Measurements from ENCODE around the gene HEMGN. TPM values are rescaled to one million over a fixed set of nuclear protein-coding genes. Genes with fewer than 3 reads are reported as not detected.

Gene HEMGN
- not detected in 2 replicates for total RNA-seq (2016; rRNA removed; fragmentation: Illumina TruSeq; extraction: Trizol)
- not detected in 2 replicates for total RNA-seq (2016; cell fraction: cytosol; rRNA removed; fragmentation: Illumina TruSeq; extraction: Trizol; ENCODE audit: low read depth)
- total RNA-seq (2016; cell fraction: insoluble cytoplasmic fraction; rRNA removed; fragmentation: Illumina TruSeq; extraction: Trizol): not detected in 2 replicates
- not detected in 2 replicates for total RNA-seq (2016; cell fraction: membrane; rRNA removed; fragmentation: Illumina TruSeq; extraction: Trizol)
- total RNA-seq (2016; cell fraction: nucleus; rRNA removed; fragmentation: Illumina TruSeq; extraction: Trizol): not detected in 2 replicates
- polyA plus RNA-seq (2011; rRNA removed): not detected in 2 replicates
- not detected in 2 replicates for polyA plus RNA-seq (2011; cell fraction: cytosol; rRNA removed)
- not detected in 2 replicates for polyA plus RNA-seq (2011; cell fraction: nucleus; rRNA removed)
- not detected in 2 replicates for polyA plus RNA-seq (2012)
- not detected in 2 replicates for polyA plus RNA-seq (2016; cell fraction: cytosol; fragmentation: Illumina TruSeq; extraction: Trizol; ENCODE audit: low read depth)
- polyA plus RNA-seq (2016; cell fraction: insoluble cytoplasmic fraction; fragmentation: Illumina TruSeq; extraction: Trizol; ENCODE audit: low read depth): not detected in 2 replicates
- not detected in 2 replicates for polyA plus RNA-seq (2016; cell fraction: membrane; fragmentation: Illumina TruSeq; extraction: Trizol; ENCODE audit: low read depth)
- polyA plus RNA-seq (2016; cell fraction: nucleus; fragmentation: Illumina TruSeq; extraction: Trizol; ENCODE audit: insufficient read depth, low read depth): not detected in 2 replicates
- 0.10 TPM in 1 of 2 replicates, not detected in the other for polyA minus RNA-seq (2011; rRNA and poly(A)+ RNA removed; ENCODE audit: low replicate concordance)
- not detected in 2 replicates for polyA minus RNA-seq (2011; cell fraction: cytosol; rRNA and poly(A)+ RNA removed)
- polyA minus RNA-seq (2011; cell fraction: nucleus; rRNA and poly(A)+ RNA removed): not detected in 2 replicates
- Bru-seq, nascent RNA: not detected
- BruChase-seq, experiment 1, labeled RNA remaining after a 6-hour chase: percentile 6 among the genes with signal in this experiment
- not detected for BruChase-seq, experiment 2, labeled RNA remaining after a 2-hour chase
- long read RNA-seq, experiment 1: 0 reads
- long read RNA-seq, experiment 2: 0 reads

GRCh38 chr9:97938081-97938644, at the start of gene HEMGN:
Gene HEMGN, minus strand, starts transcription at chr9:97938172. Its CDS starts 36 bp downstream, at chr9:97938136.
- no peak within 1 kb of the TSS for H3K27ac ChIP-seq (ENCODE audit: extremely low read length, insufficient read depth, low read length)
- peaks cover 2 to 3% of the 10 kb centered on the region in 2 experiments; a peak in 1 of 5 replicates for H3K27me3 ChIP-seq (ENCODE audit: control insufficient read depth in 1 of 2, insufficient read depth in 2 of 2, low read length in 2 of 2)
- no peaks in the 10 kb centered on the region for H3K4me1 ChIP-seq (ENCODE audit: insufficient read depth, low read length)
- no peak within 1 kb of the TSS for H3K9ac ChIP-seq (ENCODE audit: insufficient read depth, low read depth, low read length)
- H3K4me3 ChIP-seq (replicated peaks in 1 of 3; ENCODE audit: insufficient read depth in 1 of 3, low read depth in 2 of 3, low read length in 3 of 3): no peak within 1 kb of the TSS
- DNase-seq (ENCODE audit: low spot score): no peak
- in situ Hi-C loops (cut with HindIII; ENCODE audit: extremely low pct_ligation_motif_present, low pct_unique_long_range_greater_than_20kb): no loop called here
- no TSS peak for BruUV-seq (replicated peaks)
- H3K9me3 ChIP-seq (ENCODE audit: low read length): no peaks in the 10 kb centered on the region
- POLR2A ChIA-PET: no interaction called here
- H4K20me1 ChIP-seq (ENCODE audit: insufficient read depth, low read length): no peaks in the 10 kb centered on the region
- no peak for FAIRE-seq
- no peak within 1 kb of the TSS for H3K4me2 ChIP-seq (ENCODE audit: low read depth, low read length)
- H3K36me3 ChIP-seq (replicated peaks in 1 of 2; ENCODE audit: control insufficient read depth in 1 of 2, insufficient read depth in 2 of 2, low read length in 2 of 2): no peaks in the 10 kb centered on the region
- TF ChIP-seq PRDM4 (CRISPR knock-in tag; IDR thresholded peaks at IDR 0.05; ENCODE audit: borderline replicate concordance): no peak
- TF ChIP-seq CCDC6 (CRISPR knock-in tag; IDR thresholded peaks at IDR 0.05): no peak
- no peak for TF ChIP-seq MLLT10 (CRISPR knock-in tag; IDR thresholded peaks at IDR 0.05)
- no peak for TF ChIP-seq ZSCAN29 (CRISPR knock-in tag; conservative IDR thresholded peaks at IDR 0.05)
- TF ChIP-seq SP2 (CRISPR knock-in tag; IDR thresholded peaks at IDR 0.05): no peak
- TF ChIP-seq PRMT3 (CRISPR knock-in tag; IDR thresholded peaks at IDR 0.05; ENCODE audit: borderline replicate concordance, low read depth): no peak
- TF ChIP-seq CREM (IDR thresholded peaks at IDR 0.05): no peak
- no peak for TF ChIP-seq CREM (CRISPR knock-in tag; IDR thresholded peaks at IDR 0.05)
- TF ChIP-seq ARHGAP35 (CRISPR knock-in tag; IDR thresholded peaks at IDR 0.05; ENCODE audit: borderline replicate concordance): no peak
- TF ChIP-seq TBX3 (IDR thresholded peaks at IDR 0.05; ENCODE audit: borderline replicate concordance): no peak
- no peak for TF ChIP-seq PHF21A (CRISPR knock-in tag; IDR thresholded peaks at IDR 0.05)
- no peaks in the 10 kb centered on the region for H3K79me2 ChIP-seq (ENCODE audit: insufficient read depth, low read length)
- ATAC-seq: no peak
- CTCF ChIA-PET (ENCODE audit: low intra/inter-chr PET ratio, low total read pairs): no interaction called here
- intact Hi-C loops (cut with micrococcal nuclease; ENCODE audit: unreplicated experiment): no loop called here
- 23% methylated on average over 3 of the region's 3 CpGs for WGBS (ENCODE audit: low lambda C conversion rate)
- no peak within 1 kb of the TSS for H2AFZ ChIP-seq (ENCODE audit: low read length)
